WTC11 (cell line): Measurements from ENCODE around the gene GPX5. TPM values are rescaled to one million over a fixed set of nuclear protein-coding genes. Genes with fewer than 3 reads are reported as not detected.

Source experiments
- ATAC-seq: fragments of 200-7000 bp; cut with Tn5 transposase; 2 replicates; pipeline ENCODE4 v1.10.0; 2021; ENCODE audit warnings: mild to moderate bottlenecking, moderate library complexity
- CTCF ChIA-PET: fragments of 300-600 bp; sonication (Branson Sonifier 250); formaldehyde crosslinking; loops from one replicate; lab custom pipeline; 2021; ENCODE audit warnings: antibody characterized with exemption; lab: Charles Lee
- POLR2A ChIA-PET: fragments of 350-600 bp; sonication (Branson Sonifier 250); formaldehyde crosslinking; loops from one replicate; lab custom pipeline; 2021; ENCODE audit warnings: antibody characterized with exemption; lab: Charles Lee
- DNase-seq: peaks from one replicate; pipeline ENCODE4 v3.0.0; 2021; ENCODE audit warnings: low spot score
- H3K27ac Mint-ChIP-seq: 2 replicates; pipeline ENCODE4 v1.8.0; 2021; ENCODE audit warnings: mixed read lengths
- H3K27me3 Mint-ChIP-seq: 2 replicates; pipeline ENCODE4 v1.8.0; 2021; ENCODE audit warnings: low read depth, mild to moderate bottlenecking, moderate library complexity, mixed read lengths
- H3K36me3 Mint-ChIP-seq: 2 replicates; pipeline ENCODE4 v1.8.0; 2021; ENCODE audit warnings: mixed read lengths
- H3K4me1 Mint-ChIP-seq: 2 replicates; pipeline ENCODE4 v1.8.0; 2022; ENCODE audit warnings: mixed read lengths
- H3K4me3 Mint-ChIP-seq: 2 replicates; pipeline ENCODE4 v1.8.0; 2021; ENCODE audit warnings: mild to moderate bottlenecking, moderate library complexity, mixed read lengths
- H3K9me3 Mint-ChIP-seq: 2 replicates; pipeline ENCODE4 v1.8.0; 2021; ENCODE audit warnings: mixed read lengths
- AR ChIP-seq: fragments of 250-450 bp; sonication (Bioruptor Pico); IDR thresholded peaks from 2 replicates; pipeline ENCODE4 v1.9.0; 2021; ENCODE audit warnings: mild to moderate bottlenecking
- E2F1 ChIP-seq: sonication (generic); formaldehyde crosslinking; IDR thresholded peaks from 2 replicates; pipeline ENCODE4 v1.8.0; 2022; ENCODE audit warnings: mild to moderate bottlenecking, missing genetic modification reagents
- FOXK1 ChIP-seq: sonication (generic); formaldehyde crosslinking; IDR thresholded peaks from 2 replicates; pipeline ENCODE4 v1.8.0; 2022; ENCODE audit warnings: mild to moderate bottlenecking, moderate library complexity, missing genetic modification reagents
- GRHL2 ChIP-seq: fragments of 250-450 bp; sonication (Bioruptor Pico); IDR thresholded peaks from 2 replicates; pipeline ENCODE4 v1.8.0; 2022; ENCODE audit warnings: mild to moderate bottlenecking, moderate library complexity; ENCODE audit not compliant: insufficient replicate concordance, severe bottlenecking
- JAZF1 ChIP-seq: fragments of 250-450 bp; sonication (Bioruptor Pico); IDR thresholded peaks from 2 replicates; pipeline ENCODE4 v1.9.0; 2021; ENCODE audit warnings: moderate library complexity, mild to moderate bottlenecking, inconsistent platforms
- JUN ChIP-seq: sonication (generic); formaldehyde crosslinking; IDR thresholded peaks from 2 replicates; pipeline ENCODE4 v1.8.0; 2023; ENCODE audit warnings: mild to moderate bottlenecking, missing genetic modification reagents
- MAX ChIP-seq: sonication (generic); formaldehyde crosslinking; IDR thresholded peaks from 2 replicates; pipeline ENCODE4 v1.8.0; 2022; ENCODE audit warnings: mild to moderate bottlenecking, missing genetic modification reagents
- NFATC4 ChIP-seq: fragments of 250-450 bp; sonication (Bioruptor Pico); IDR thresholded peaks from 2 replicates; pipeline ENCODE4 v1.9.0; 2021; ENCODE audit warnings: mild to moderate bottlenecking
- NFYB ChIP-seq: sonication (generic); formaldehyde crosslinking; conservative IDR thresholded peaks from 2 replicates; pipeline ENCODE4 v1.8.0; 2022; ENCODE audit warnings: low read depth, missing genetic modification reagents
- NR2C2 ChIP-seq: sonication (generic); formaldehyde crosslinking; IDR thresholded peaks from 2 replicates; pipeline ENCODE4 v1.8.0; 2022; ENCODE audit warnings: mild to moderate bottlenecking, missing genetic modification reagents
- PRRX2 ChIP-seq: fragments of 250-450 bp; sonication (Bioruptor Pico); IDR thresholded peaks from 2 replicates; pipeline ENCODE4 v1.8.0; 2021; ENCODE audit warnings: mild to moderate bottlenecking
- STAT6 ChIP-seq: sonication (generic); formaldehyde crosslinking; conservative IDR thresholded peaks from 2 replicates; pipeline ENCODE4 v1.8.1; 2023; ENCODE audit warnings: mild to moderate bottlenecking, low read depth, missing genetic modification reagents, moderate library complexity
- TP53 ChIP-seq: sonication (generic); formaldehyde crosslinking; IDR thresholded peaks from 2 replicates; pipeline ENCODE4 v1.8.1; 2023; ENCODE audit warnings: mild to moderate bottlenecking, missing genetic modification reagents
- ZNF121 ChIP-seq: sonication (generic); formaldehyde crosslinking; IDR thresholded peaks from 2 replicates; pipeline ENCODE4 v1.8.0; 2023; ENCODE audit warnings: missing genetic modification reagents
- ZNF263 ChIP-seq: sonication (generic); formaldehyde crosslinking; IDR thresholded peaks from 2 replicates; pipeline ENCODE4 v1.8.1; 2022; ENCODE audit warnings: low read depth, mild to moderate bottlenecking, moderate library complexity, missing genetic modification reagents
- ZNF423 ChIP-seq: fragments of 250-450 bp; sonication (Bioruptor Pico); IDR thresholded peaks from 2 replicates; pipeline ENCODE4 v2.1.2; 2022; ENCODE audit warnings: mild to moderate bottlenecking, moderate library complexity
- ZNF512 ChIP-seq: sonication (generic); formaldehyde crosslinking; IDR thresholded peaks from 2 replicates; pipeline ENCODE4 v1.8.1; 2022; ENCODE audit warnings: missing genetic modification reagents, borderline replicate concordance
- total RNA-seq: library from RNA; stranded (reverse); gene quantifications from 3 replicates; pipeline ENCODE4 v1.2.3, GENCODE V29; 2021

GPX5 gene
- total RNA-seq, 1 experiment from 2014 or later: not detected

GRCh38 chr6:28580475-28580874, 54.8 kb downstream of the GPX5 start:
- ATAC-seq: no peak
- Mint-ChIP-seq H3K36me3 (no peaks in the 10 kb centered on the region), H3K27ac (no peak overlapping the region), H3K4me1 (peaks cover 8% of the 10 kb centered on the region), H3K27me3 (no peaks in the 10 kb centered on the region)
- POLR2A ChIA-PET: no interaction called here
- TF ChIP-seq ZNF121 (CRISPR knock-in tag) (no peak), NFATC4 (CRISPR knock-in tag) (no peak), PRRX2 (CRISPR knock-in tag) (no peak), NR2C2 (CRISPR knock-in tag) (no peak), GRHL2 (CRISPR knock-in tag) (no peak), E2F1 (CRISPR knock-in tag) (no peak)
- TF ChIP-seq, all 79 proteins: peak for 0
- H3K4me3 Mint-ChIP-seq: no peak overlapping the region
- H3K9me3 Mint-ChIP-seq: no peaks in the 10 kb centered on the region
- DNase-seq: no peak
- CTCF ChIA-PET: interaction anchor here (1.8 to 2.5 kb wide), 2 partner anchors 38 to 49 kb away, joined by 5 to 7 read pairs; no protein-coding TSS in a partner anchor

GRCh38 chr6:28583463-28583862, 57.8 kb downstream of the GPX5 start:
- POLR2A ChIA-PET: no interaction called here
- DNase-seq (no peak), ATAC-seq (no peak)
- CTCF ChIA-PET: interaction anchor here (1.0 kb wide), 1 partner anchor 52 kb away, joined by 3 read pairs; no protein-coding TSS in a partner anchor
- TF ChIP-seq STAT6 (no peak), JAZF1 (CRISPR knock-in tag) (no peak), JUN (no peak), ZNF263 (no peak), MAX (no peak), NFYB (no peak), AR (CRISPR knock-in tag) (no peak), GRHL2 (CRISPR knock-in tag) (no peak), TP53 (CRISPR knock-in tag) (no peak), ZNF512 (CRISPR knock-in tag) (no peak), E2F1 (CRISPR knock-in tag) (no peak), ZNF423 (CRISPR knock-in tag) (no peak), FOXK1 (no peak)
- H3K4me3 Mint-ChIP-seq: no peak overlapping the region
- H3K27ac Mint-ChIP-seq: no peak overlapping the region
- H3K36me3 Mint-ChIP-seq: no peaks in the 10 kb centered on the region
- H3K27me3 Mint-ChIP-seq: no peaks in the 10 kb centered on the region
- H3K4me1 Mint-ChIP-seq: peaks cover 24% of the 10 kb centered on the region
- H3K9me3 Mint-ChIP-seq: no peaks in the 10 kb centered on the region

Other genes with a start within 250 kb of the GPX5 start
- 6.8 to 7.5 TPM (median 6.9 TPM) in 3 replicates for gene PGBD1, start 244.3 kb upstream of the GPX5 start, total RNA-seq
- 6.6 to 9.1 TPM (median 7.4 TPM) in 3 replicates for gene ZSCAN31, start 189.7 kb upstream of the GPX5 start, total RNA-seq
- gene ZKSCAN3, start 175.9 kb upstream of the GPX5 start, total RNA-seq: 5.4 to 8.4 TPM (median 6.8 TPM) in 3 replicates
- gene ZSCAN12, start 126.1 kb upstream of the GPX5 start, total RNA-seq: 7.8 to 8.5 TPM (median 8.3 TPM) in 3 replicates
- 8.7 to 9.3 TPM (median 9.0 TPM) in 3 replicates for gene ZSCAN23, start 82.4 kb upstream of the GPX5 start, total RNA-seq
- not detected in 3 replicates for gene GPX6, start 10.1 kb upstream of the GPX5 start, total RNA-seq